PFSK-1 (cell line): ENCODE measurements around the gene ARID3C.

Source experiments
- FOXP2 ChIP-seq: optimal IDR thresholded peaks from 2 replicates; pipeline ENCODE3; 2011; ENCODE audit warnings: borderline replicate concordance, control low read depth, inconsistent platforms; ENCODE audit not compliant: insufficient read depth; ENCODE audit errors: extremely low read length, extremely low read depth
- POLR2AphosphoS5 ChIP-seq: IDR thresholded peaks from 2 replicates; pipeline ENCODE4 v1.6.1; 2012; ENCODE audit warnings: low read depth, mild to moderate bottlenecking, control low read depth, low read length, moderate library complexity
- SIN3A ChIP-seq: IDR thresholded peaks from 2 replicates; pipeline ENCODE4 v1.6.1; 2012; ENCODE audit warnings: mild to moderate bottlenecking, low read length, moderate library complexity, borderline replicate concordance; ENCODE audit not compliant: insufficient read depth
- TAF1 ChIP-seq: IDR thresholded peaks from 2 replicates; pipeline ENCODE4 v1.6.1; 2012; ENCODE audit warnings: low read length, control low read depth, borderline replicate concordance; ENCODE audit not compliant: insufficient read depth
- TF ChIP-seq, protein P1 (sequence below), 2 experiments: IDR thresholded peaks; 2 replicates each; pipeline versions ENCODE4 v1.6.1 to v1.8.0; 2011 to 2012; ENCODE audit warnings: low read depth in 2 of 2, low read length in 2 of 2, control low read depth in 1 of 2, inconsistent platforms in 1 of 2, mild to moderate bottlenecking in 1 of 2, moderate library complexity in 1 of 2; ENCODE audit not compliant: insufficient read depth in 1 of 2

ARID3C gene

DNA sequence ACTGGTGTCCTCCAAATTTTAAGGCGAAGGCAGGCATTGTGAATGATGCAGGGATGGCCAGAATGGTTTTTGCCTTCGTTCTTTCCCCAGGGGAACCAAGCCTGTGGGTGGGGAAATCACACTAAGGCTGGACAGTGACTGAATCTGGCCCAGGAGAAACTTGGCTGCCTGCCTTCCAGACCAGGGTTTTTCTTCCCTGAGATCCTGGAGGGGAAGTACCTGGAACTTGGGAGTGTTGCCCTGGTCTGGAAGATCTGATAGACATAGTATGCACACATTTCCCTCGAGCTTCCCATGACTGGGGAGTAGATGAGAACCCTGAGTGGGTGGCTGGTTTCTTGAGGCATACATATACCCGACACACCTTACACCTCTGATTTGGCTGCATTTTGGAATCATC lies 22.5 kb upstream of the ARID3C start:
- TF ChIP-seq SIN3A (no peak), FOXP2 (no peak), POLR2AphosphoS5 (no peak), TAF1 (no peak)
- TF ChIP-seq, protein P1, sequence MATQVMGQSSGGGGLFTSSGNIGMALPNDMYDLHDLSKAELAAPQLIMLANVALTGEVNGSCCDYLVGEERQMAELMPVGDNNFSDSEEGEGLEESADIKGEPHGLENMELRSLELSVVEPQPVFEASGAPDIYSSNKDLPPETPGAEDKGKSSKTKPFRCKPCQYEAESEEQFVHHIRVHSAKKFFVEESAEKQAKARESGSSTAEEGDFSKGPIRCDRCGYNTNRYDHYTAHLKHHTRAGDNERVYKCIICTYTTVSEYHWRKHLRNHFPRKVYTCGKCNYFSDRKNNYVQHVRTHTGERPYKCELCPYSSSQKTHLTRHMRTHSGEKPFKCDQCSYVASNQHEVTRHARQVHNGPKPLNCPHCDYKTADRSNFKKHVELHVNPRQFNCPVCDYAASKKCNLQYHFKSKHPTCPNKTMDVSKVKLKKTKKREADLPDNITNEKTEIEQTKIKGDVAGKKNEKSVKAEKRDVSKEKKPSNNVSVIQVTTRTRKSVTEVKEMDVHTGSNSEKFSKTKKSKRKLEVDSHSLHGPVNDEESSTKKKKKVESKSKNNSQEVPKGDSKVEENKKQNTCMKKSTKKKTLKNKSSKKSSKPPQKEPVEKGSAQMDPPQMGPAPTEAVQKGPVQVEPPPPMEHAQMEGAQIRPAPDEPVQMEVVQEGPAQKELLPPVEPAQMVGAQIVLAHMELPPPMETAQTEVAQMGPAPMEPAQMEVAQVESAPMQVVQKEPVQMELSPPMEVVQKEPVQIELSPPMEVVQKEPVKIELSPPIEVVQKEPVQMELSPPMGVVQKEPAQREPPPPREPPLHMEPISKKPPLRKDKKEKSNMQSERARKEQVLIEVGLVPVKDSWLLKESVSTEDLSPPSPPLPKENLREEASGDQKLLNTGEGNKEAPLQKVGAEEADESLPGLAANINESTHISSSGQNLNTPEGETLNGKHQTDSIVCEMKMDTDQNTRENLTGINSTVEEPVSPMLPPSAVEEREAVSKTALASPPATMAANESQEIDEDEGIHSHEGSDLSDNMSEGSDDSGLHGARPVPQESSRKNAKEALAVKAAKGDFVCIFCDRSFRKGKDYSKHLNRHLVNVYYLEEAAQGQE (IDR thresholded peaks at IDR 0.05; ENCODE audit: insufficient read depth in 1 of 2, low read depth in 2 of 2, low read length in 2 of 2): no peak

DNA sequence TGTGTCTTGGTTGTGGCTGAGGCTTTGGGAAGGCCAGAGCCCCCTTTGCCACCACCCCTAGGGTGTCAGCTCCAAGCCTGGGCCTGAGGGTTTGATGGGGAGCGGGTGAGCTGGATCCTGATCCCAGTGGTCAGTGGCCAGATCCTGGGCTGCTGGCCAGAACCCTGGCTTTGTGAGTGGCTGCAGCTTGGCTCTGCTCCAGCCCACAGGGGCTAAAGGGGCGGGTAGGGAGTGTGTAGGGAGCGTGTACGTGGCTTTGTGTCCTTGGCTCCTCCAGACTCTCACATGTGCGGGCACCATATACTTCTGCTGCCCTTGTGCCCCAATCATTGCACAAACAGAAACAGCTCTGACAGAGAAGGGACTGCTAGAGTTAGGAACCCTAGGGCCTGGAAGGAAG lies 21.9 kb upstream of the ARID3C start:
- TF ChIP-seq FOXP2 (no peak), POLR2AphosphoS5 (no peak), TAF1 (no peak), SIN3A (no peak)
- TF ChIP-seq, protein P1 (IDR thresholded peaks at IDR 0.05; ENCODE audit: insufficient read depth in 1 of 2, low read depth in 2 of 2, low read length in 2 of 2): no peak

DNA sequence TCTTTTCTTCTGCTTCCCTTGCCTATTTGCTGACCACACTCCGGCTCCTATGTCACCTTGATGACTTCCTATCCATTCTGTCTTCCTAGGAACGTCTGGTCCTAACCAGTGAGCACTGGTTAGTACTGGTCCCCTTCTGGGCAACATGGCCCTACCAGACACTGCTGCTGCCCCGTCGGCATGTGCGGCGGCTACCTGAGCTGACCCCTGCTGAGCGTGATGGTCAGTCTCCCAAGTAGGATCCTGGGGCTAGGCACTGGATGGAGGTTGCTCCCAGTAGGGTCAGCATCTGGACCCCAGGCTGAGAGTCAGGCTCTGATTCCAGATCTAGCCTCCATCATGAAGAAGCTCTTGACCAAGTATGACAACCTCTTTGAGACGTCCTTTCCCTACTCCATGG lies 19.8 kb upstream of the ARID3C start:
- TF ChIP-seq, protein P1 (IDR thresholded peaks at IDR 0.05; ENCODE audit: insufficient read depth in 1 of 2, low read depth in 2 of 2, low read length in 2 of 2): no peak
- no peak for TF ChIP-seq SIN3A
- TF ChIP-seq FOXP2: no peak
- no peak for TF ChIP-seq POLR2AphosphoS5
- no peak for TF ChIP-seq TAF1

DNA sequence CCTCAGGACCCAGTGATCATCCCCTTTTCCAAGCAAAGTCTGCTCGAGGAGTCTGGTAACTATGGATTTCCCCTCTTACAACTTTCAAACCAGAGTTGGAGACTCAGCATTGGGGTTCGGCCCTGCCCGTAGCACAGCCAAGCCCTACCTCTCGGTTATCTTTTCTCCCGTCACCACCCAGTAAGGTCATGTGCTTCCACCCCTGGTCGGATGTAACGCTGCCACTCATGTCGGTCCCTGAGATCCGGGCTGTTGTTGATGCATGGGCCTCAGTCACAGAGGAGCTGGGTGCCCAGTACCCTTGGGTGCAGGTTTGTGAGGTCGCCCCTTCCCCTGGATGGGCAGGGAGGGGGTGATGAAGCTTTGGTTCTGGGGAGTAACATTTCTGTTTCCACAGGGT lies 18.8 kb upstream of the ARID3C start:
- TF ChIP-seq TAF1: no peak
- no peak for TF ChIP-seq POLR2AphosphoS5
- no peak for TF ChIP-seq SIN3A
- no peak for TF ChIP-seq FOXP2

DNA sequence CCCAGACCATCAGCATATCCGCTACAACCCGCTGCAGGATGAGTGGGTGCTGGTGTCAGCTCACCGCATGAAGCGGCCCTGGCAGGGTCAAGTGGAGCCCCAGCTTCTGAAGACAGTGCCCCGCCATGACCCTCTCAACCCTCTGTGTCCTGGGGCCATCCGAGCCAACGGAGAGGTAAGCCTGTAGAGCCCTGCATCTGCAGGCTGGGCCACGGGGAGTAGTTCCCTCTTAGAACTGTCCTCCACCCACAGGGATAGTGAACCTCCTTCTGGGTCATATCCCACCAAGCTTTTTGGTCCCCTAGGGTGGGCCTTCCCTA lies 18.2 kb upstream of the ARID3C start:
- no peak for TF ChIP-seq POLR2AphosphoS5
- no peak for TF ChIP-seq FOXP2
- TF ChIP-seq, protein P1 (IDR thresholded peaks at IDR 0.05; ENCODE audit: insufficient read depth in 1 of 2, low read depth in 2 of 2, low read length in 2 of 2): no peak
- no peak for TF ChIP-seq SIN3A
- TF ChIP-seq TAF1: no peak
